Stimulated activated CD8-positive, alpha-beta memory T cell treated with anti-CD3 and anti-CD28 coated beads, Interleukin-15, amount 100 ng/mL, for 1 hour (primary cell): ENCODE data around the gene DDX27.

ENCODE experiments used
- DNase-seq: peaks from one replicate; pipeline ENCODE4 v3.0.0-alpha.2; 2020; ENCODE audit warnings: low read depth

The DDX27 gene

DNA sequence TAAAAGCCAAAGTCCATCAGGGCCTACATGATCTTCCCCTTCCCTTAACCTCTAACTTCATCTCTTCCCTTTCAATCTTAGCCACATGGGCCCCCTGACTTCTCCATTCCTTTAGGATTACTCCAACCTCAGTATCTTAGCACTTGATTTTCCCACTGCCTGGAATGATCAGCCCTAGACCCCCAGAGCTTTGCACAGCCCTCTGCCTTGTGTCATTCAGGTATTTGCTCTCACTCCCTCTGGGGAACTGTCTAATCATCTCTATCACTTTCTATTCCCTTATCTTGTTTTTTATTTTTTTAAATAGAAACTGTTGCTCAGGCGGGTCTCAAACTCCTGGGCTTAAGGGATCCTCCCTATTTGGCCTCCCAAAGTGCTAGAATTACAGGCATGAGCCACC is 72.0 kb downstream of the DDX27 start:
- no peak for DNase-seq

DNA sequence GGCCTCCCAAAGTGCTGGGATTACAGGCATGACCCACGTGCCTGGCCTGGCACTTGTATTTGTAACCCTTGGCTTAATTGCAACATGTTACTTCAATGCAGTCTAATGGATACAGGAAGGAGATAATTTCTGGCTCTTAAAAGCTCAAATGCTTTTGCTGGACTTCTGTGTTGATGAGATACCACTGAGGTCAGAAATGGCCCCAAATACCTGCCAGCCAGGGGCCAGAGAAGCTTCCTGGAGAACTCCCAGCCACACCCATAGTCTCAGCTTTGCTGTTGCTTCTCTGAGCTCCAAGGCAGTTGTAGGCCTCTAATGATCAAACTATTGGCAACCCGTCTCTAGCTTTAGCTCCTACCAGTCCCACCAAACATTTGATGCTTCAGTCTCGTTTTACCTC is 72.8 kb downstream of the DDX27 start:
- DNase-seq: no peak

DNA sequence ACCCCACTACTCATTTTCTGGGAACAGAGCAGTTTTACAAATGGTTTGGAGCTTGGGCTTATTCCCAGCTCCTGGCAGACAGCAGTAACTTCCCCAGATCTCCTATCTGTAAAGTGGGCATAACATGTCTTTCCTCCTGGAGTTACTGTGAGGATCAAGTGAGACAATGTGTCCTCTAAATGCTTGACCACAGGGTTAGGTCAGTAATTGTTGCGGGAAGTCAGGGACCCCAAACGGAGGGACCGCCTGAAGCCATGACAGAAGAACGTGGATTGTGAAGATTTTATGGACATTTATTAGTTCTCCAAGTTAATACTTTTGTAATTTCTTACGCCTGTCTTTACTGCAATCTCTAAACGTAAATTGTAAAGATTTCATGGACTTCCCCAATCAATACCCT is 73.9 kb downstream of the DDX27 start:
- DNase-seq: no peak
